NOMO-1 treated with DMSO at 0.1 percent for 48 hours (cell line): ENCODE results near the gene IL3.
"Not testable (repeated sequence)": the region's sequence is repeated elsewhere in the genome, so short reads cannot be mapped to it uniquely, and the experiment has no call there.

Experiments used
- DNase-seq: peaks from one replicate; lab custom pipeline; 2025; ENCODE audit not compliant: unreplicated experiment; lab: John Stamatoyannopoulos, UW

Gene IL3

DNA sequence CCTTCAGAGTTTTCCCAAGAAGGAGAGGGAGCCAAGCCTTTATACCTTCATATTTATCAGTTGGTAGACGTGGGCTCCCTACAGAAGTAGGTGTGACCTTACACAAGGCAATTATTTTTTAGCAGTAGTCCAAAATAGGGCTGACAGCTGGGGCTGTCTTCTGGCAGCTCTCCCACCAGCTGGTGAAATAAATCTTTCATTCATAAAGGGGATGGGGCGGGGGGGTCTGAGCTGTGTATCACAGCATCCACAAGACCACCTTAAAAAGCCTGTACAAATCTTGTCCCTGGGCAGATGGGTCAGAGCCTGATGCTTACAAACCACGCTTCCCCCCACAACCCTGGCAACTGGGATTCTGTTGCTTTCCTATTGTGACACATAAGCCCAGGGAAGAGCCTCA lies 32.8 kb downstream of the IL3 start:
- DNase-seq, result no peak

DNA sequence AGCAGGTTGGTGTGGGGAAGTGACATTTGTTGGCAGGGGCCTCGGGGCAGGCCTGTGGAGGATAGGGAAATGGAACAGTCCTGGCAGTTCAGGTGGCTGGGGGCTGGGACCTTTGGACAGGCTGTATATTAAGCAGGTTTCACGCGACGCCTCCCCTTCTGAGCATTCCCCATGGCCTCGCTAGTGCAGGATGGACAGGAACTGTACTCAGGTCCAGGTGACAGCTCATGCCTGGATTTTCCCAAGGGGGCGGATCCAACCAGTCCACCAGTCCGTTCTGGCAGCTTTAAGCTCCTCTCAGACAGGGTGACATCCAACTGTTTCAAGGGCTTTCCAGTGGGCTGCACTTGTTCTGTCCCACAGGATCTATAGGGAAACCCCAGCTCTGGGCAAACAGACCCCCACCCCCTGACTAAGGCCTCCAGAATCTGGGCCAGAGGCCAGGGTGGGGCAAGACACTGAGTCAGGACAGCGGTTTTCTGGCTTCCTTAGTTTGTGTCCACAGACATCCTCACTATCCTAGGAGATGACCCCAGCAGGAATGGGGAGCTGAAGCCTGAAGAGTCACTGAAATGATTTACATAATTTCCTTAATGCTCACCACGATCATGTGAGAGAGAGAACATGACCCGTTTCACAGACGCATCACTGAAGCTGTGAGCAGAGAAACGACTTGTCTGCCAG lies 34.1 kb downstream of the IL3 start:
- no peak for DNase-seq

DNA sequence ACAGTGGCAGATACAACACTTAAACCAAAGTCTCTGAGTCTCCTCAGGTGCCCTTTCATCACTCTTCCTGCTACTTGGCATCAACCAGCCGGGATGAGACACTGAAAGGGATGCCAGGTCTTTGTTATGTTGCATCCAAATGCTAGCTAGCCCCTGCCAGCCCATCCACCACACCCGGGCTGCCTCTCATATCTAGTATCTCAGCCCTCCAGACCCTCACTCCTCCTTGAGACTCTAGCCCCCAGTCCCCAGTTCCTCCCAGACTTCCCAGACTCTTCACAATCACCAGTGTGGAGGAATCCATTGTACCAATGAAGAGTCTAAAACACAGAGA lies 34.6 kb downstream of the IL3 start:
- DNase-seq, result no peak

DNA sequence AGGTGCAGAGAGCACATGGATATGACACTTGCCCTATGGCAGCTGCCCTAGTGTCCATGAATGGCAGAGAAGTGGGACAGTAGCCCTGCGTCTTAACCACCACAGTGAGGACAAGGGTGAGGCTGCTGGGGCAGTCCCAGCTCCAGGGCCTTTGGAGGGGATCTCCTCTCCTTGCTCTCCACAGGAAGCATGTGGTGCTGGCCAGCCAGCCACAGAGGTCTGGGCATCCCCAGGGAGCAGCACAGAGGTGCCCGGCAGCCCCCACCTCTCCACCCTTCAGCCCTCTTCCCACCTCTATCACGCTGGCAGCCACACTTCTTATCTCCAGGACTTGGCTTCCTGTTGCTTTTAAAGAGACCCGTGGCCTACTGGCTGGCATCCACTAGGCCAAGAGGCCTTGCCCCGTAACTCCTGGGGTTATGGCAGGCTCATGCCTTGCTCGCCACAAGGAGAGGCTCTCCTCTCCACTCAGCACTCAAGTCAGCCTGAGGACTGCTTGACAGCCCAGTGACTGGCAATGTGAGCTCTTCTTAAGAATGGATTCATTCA lies 35.0 kb downstream of the IL3 start:
- DNase-seq, result no peak

DNA sequence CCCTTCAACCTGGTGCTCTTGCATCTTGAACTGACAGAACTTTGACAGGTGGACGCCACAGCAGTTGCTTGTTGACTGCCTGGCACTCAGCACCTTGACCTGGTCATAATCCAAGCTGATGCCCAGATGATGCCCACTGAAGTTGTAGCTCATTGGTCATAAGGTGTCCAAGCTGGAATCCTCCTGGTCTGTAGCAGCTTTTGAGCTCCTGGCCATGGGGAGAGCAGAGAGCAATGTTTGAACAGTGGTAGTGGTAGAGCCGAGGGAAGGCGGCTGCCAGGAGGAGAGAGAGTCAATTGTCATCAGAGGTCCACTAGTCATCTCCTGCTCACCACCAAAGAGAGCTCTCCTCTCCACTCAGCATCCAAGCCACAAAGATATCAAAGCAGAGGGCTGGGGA lies 36.4 kb downstream of the IL3 start:
- DNase-seq, result no peak

DNA sequence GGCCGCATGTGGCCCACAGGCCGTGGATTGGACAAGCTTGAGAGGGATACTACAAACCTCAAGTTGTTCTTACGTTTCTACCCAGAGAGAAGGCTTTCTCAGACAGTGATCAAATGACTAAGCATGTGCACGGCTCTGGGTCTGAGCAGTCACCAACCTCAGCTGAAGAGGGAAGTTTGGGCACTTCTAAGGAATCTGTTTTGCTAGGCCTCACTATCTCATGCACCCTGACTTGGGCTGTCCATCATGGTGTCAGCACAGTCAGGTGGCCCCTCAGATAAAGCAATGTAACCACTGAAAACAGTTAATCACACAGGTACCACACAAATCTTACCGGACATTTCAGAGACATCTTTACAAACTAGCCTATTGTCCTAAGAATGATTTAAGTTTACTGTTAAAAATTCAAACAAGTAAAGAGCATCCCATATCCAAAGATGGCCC lies 37.7 kb downstream of the IL3 start:
- DNase-seq, result peak; percentile 26

DNA sequence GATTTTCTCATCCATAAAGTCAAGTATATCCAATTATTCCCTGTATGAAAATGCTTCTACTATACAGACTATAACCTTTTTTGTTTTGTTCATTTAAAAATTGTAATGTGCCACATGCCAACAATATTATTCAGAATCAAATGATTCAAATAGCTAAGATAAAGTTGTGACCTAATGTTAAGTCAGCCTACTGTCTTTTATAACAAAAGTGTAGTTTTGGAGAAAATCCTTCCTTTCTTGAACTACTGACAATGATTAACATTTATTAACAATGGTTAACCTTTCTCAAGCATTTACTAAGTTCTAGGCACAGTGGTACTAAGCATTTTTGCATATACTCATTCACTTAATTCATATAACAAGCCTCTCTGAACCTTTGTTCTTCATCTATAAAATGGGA lies 38.2 kb downstream of the IL3 start:
- DNase-seq, result no peak

DNA sequence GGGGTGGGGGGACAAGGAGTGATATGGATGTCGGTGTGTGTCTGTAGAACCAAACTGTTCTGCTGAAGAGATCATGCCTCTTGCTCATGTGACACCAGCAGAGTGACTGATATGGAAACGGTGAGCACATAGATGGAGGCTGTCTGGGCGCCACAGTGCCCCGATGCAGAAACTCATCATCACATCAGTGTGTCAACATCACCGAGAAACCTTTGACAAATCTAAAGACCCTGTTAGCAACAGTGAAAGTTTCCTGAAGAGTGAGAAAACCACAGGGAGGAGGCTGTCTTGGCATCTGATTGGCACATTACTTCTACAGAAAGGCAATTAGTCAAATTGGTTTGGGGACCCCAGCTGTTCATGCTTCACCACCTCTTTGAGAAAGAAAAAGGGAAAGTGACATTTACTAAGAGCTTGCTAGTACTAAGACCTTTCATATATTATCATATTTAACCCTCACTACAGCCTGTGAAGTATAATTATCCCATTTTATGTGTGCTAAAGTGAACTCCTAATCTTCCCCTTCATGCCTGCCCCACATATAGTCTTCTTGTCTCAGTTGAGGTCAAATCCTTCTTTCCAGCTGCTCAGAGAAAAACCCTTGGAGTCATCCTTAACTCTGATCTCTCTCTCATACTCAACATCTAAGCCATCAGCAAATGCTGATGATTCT lies 38.8 kb downstream of the IL3 start:
- DNase-seq, result no peak

DNA sequence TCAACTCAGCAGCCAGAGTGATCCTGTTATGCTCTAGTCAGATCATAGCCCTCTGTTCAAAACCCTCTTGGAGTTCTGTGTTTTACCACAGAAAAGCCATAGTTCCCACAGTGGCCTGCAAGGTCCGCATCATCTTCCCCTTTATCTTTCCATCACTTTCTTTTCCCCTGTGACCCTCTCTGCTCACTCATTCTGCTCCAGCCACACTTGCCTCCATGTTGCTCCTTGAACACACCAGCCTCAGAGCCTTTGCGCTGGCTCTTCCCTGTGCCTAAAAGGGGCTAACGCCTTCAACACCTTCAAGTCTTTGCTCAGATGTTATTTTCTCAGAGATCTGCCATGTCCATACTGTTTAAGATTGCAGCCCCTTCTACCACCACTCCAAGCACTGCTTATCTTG lies 39.5 kb downstream of the IL3 start:
- DNase-seq, result no peak

DNA sequence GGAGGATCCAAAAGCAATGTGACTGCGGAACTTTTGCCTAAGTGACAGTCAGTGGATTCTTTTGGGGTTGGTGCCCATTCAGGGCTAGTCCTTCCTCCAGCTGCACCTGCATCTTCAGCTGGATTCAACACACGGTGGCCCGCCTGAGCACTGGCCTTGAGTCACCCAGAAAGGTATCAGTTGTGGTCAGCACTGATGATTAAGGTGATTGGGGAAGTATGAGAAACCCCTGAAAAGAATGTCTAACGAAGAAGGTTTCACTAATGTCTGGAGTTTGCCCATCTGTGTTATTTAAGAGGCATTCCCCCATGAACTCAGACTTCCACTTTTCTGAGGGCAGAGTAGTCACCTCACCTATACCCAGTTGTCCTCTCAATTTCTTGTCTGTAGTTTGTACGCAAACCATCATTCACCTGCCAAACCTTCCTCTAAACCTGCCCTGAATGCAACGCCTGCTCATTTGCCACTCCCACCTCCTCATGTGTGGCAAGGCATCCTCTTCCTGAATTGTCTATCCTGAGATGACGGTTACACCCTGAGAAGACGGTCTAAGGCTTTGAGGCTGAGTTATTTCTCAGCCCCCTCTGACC lies 40.3 kb downstream of the IL3 start:
- DNase-seq, result no peak

DNA sequence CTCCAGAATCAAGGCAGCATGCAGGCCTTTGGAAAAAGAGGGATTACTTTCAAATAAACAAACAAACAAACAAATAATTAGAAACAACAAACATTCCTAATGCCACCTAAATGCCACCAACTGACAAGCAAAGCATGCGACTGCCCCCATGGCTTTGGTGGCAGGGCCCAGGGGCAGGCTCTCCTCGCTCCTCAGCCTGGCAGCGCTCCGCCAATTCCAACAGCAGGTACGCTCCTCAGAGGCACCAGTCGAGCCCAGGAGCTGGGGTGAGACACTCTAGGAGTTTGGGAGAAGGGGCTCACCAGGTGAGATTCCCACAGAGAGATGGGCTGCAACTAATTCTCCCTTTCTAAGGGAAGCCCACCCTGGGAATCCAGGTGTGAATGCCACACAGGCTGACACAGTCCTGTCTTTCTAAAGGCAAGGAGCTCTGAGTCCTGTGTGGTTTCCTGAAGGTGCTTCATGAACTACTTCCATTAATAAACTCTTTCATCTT lies 41.0 kb downstream of the IL3 start:
- no peak for DNase-seq

DNA sequence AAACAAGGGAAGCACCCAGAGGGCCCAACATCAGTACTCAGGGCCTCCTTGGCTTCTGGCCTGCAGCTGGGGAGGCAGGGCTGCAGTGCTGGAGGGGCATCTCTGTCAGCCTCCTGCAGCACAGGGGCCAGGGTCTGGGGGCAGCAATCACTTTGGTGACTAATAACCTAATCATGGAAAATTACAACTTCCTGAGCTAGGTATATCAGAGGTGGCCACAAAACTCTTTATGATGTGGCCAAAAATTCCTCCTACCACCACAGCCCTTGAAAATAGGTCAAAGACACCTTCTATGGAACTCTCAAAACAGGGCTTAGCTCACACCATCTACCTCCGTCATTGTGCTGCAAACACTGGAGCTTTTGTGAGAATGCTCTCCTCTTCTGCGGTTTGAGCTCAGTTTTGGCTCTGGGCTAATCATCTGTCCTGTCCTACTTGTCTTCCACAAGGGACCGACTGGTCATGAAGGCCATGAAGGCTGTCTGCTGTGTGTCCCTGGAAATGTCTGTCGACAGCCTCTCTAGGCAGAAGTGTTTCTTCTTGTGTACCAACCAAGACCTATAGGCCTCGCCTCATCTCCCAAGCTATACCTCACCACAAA lies 41.7 kb downstream of the IL3 start:
- peak; percentile 27 for DNase-seq

DNA sequence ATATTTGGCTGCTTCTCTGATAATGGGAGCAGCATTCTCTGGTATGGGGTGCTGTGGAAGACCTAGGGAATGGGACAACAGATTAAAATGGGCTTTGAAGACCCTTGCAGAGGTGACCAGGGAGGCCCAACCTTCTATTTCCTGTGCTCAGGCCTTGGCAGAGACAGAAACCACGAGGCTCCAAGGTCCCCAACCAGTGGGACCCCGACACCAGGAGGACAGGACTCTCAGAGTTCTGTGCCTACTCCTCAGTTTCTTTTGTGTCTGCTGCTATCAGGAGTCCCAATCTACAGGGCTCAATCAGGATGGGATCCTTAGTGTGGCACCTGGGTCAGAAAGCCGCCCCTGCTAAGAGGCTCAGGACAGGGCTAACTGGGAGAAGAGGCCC lies 42.5 kb downstream of the IL3 start:
- no peak for DNase-seq

DNA sequence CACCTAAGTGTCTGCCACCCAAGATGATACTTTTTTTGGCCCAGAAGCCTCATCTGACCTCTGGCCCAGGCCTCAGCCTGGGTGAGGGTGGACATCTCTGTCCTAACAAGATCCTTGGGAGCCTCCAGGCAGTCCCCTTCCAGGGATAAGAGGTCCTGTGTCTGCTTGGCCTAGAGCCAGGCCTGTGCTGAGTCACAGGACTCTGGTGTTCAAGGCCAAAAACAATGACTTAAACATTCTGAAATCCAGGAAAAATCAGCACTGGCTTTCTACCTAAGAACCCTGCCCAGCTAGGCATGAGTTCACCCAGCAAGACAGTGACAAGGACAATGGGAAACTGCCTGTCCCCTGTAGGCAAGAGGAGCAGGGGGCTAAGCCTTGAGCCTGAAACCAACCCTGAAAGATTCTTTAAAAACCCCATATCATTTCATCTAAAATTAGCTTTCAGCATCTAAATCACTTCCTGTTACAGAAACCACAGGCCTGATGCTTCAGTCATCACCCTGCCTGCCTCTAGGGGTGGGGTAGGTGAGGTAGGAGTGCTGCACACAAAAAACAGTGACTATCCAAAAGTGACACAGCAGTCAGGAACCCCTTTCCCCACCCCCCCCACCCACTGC lies 43.0 kb downstream of the IL3 start:
- DNase-seq, result peak; percentile 85

DNA sequence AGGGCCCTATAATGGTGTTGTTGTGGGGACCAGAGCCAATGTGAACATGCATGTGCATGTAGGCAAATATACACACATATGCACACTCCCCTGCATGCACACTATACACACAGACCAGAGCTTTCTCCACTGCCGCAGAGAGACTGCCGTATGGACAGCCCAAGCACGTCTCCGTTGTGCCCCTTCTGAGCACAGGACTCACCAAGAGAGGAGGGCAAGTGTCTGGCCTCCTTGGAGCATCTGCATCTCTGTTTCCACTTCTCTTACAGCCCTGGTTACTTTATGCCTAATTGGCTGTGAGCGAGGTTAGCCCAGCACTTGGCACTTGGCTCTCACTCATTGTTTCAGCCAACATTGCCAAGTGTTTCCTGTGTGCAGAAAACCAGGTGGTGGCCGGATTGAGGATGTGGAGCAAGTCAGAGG lies 43.5 kb downstream of the IL3 start:
- DNase-seq, result no peak

DNA sequence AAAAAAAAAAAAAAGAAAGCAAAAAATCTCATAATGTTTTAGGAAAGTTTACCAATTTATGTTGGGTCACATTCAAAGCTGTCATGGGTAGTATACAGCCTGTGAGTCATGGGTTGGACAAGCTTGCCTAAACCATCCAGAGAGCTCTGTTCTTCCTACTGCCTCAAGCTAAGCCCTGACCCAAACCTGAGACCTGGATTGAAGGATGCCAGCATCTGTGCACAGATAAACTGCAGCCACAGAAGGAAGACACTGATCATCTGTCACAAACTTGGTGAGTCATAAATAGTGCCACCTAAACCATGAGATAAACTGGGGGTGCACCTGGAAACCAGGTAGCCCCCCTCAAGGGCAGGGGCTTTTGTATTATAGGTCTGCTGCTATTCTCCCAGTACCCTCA lies 44.1 kb downstream of the IL3 start:
- no peak for DNase-seq

DNA sequence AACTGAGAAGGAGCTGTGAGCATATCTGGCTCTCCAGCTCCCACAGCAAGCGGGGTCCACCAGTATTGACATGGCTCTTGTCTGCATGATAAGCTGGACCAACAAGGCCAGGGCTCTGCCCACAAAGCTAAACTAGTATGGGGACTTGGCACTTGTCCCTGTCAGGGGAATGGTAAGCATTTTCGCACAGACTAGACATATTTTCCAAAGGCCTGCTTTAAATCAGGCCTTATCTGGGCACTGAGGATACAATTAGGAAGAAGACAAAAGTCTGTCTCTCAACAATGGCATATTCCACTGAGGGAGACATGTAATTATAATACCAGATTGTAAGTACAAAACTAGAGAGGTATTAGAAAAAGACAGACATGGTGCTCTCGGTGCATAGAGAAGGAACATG lies 45.2 kb downstream of the IL3 start:
- no peak for DNase-seq

DNA sequence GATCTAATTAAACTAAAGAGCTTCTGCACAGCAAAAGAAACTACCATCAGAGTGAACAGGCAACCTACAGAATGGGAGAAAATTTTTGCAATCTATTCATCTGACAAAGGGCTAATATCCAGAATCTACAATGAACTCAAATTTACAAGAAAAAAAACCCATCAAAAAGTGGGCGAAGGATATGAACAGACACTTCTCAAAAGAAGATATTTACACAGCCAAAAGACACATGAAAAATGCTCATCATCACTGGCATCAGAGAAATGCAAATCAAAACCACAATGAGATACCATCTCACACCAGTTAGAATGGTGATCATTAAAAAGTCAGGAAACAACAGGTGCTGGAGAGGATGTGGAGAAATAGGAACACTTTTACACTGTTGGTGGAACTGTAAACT lies 48.0 kb downstream of the IL3 start:
- not testable (repeated sequence) for DNase-seq

DNA sequence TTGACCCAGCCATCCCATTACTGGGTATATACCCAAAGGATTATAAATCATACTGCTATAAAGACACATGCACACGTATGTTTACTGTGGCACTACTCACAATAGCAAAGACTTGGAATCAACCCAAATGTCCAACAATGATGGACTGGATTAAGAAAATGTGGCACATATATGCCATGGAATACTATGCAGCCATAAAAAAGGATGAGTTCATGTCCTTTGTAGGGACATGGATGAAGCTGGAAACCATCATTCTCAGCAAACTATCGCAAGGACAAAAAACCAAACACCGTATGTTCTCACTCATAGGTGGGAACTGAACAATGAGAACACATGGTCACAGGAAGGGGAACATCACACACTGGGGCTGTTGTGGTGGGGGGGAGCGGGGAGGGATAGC lies 48.5 kb downstream of the IL3 start:
- DNase-seq, result not testable (repeated sequence)

DNA sequence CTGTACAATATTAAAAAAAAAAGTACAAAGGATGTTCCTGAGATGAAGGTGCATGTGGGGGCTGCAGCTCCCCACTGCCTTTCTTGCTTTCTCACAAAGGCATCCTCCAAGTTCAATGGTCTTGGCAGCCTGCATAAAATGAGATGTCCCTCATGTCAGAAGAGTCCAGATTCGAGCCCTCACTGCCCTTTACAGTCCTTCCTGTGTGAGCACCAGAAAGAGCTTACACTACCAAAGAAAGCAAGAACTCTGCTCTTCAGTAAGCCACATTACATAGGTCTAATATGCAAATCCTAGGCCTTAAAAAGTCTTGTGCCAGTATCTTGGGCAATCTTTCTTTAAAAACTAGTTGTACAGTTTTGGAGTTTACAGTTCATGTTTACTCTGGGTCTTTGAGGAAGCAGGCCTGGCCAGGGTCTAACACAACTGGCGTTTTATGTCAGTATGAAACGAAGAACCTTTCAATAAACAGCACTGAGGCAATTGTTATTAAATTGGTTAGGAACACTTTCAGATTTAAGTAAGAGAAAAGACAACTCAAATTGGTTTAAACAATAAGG lies 49.1 kb downstream of the IL3 start:
- DNase-seq, result no peak

DNA sequence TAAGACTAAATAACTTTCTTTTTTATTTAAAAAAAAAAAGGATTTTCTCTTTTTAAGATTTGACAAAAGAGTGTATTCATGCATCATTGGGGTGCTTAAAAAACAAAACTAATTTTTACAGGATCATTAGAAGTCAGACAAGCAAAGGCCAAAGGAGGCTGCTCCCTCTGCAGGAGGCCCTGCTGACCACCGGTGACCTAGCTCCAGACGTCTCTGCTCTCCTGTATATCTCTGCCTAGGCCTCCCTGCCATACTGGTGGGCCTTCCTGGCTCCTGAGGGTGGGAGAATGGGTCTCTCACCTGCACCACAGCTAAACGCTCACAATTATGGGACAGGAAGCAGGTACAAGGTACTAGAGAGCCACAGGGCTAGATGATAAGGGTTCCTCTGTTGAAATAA lies 49.7 kb downstream of the IL3 start:
- DNase-seq, result no peak
